Naive B cell (primary cell): ENCODE data around the gene GPR137B. TPM values are rescaled to one million over a fixed set of nuclear protein-coding genes. Genes with fewer than 3 reads are reported as not detected.
"Not testable (repeated sequence)": the region's sequence is repeated elsewhere in the genome, so short reads cannot be mapped to it uniquely, and the experiment has no call there.

Experiments used
- ATAC-seq, 2 donors: fragments of 150-1000 bp; cut with Tn5 transposase; 2 replicates each; pipeline ENCODE4 v1.10.0; 2021; ENCODE audit warnings: low read depth in 2 of 2, mild to moderate bottlenecking in 2 of 2, moderate library complexity in 2 of 2
- DNase-seq: peaks from one replicate; pipeline ENCODE4 v3.0.0; 2022
- H3K27ac Mint-ChIP-seq, 6 donors: one replicate each; pipeline ENCODE4 v1.8.0; 2020 to 2022; ENCODE audit warnings: mild to moderate bottlenecking in 6 of 6, mixed read lengths in 6 of 6, moderate library complexity in 5 of 6, inconsistent platforms in 2 of 6
- H3K27me3 Mint-ChIP-seq, 3 donors: one replicate each; pipeline ENCODE4 v1.8.0; 2021 to 2022; ENCODE audit warnings: mixed read lengths in 3 of 3, mild to moderate bottlenecking in 1 of 3
- H3K36me3 Mint-ChIP-seq, 2 donors: one replicate each; pipeline ENCODE4 v1.8.0; 2020 to 2022; ENCODE audit warnings: mixed read lengths in 2 of 2, inconsistent platforms in 1 of 2, mild to moderate bottlenecking in 1 of 2
- H3K4me1 Mint-ChIP-seq, 3 donors: one replicate each; pipeline ENCODE4 v1.8.0; 2020 to 2022; ENCODE audit warnings: mixed read lengths in 3 of 3, inconsistent platforms in 1 of 3, mild to moderate bottlenecking in 1 of 3, moderate library complexity in 1 of 3
- H3K4me3 Mint-ChIP-seq, 8 donors: one replicate each; pipeline ENCODE4 v1.8.0; 2020 to 2022; ENCODE audit warnings: mild to moderate bottlenecking in 8 of 8, mixed read lengths in 8 of 8, moderate library complexity in 8 of 8, inconsistent platforms in 2 of 8
- H3K9me3 Mint-ChIP-seq, 7 donors: one replicate each; pipeline ENCODE4 v1.8.0; 2020 to 2022; ENCODE audit warnings: mixed read lengths in 7 of 7, mild to moderate bottlenecking in 5 of 7, inconsistent platforms in 2 of 7, moderate library complexity in 1 of 7
- polyA plus RNA-seq, 6 donors: library from polyadenylated mRNA; unstranded; fragments of 300-500 nt; fragmentation: Illumina TruSeq; gene quantifications; one replicate each; pipeline ENCODE4 v1.2.3, GENCODE V29; 2021; ENCODE audit warnings: low read depth in 6 of 6

GPR137B gene
- polyA plus RNA-seq, 6 donors from 2014 or later: 1.1 to 4.0 (median 2.6) TPM

DNA sequence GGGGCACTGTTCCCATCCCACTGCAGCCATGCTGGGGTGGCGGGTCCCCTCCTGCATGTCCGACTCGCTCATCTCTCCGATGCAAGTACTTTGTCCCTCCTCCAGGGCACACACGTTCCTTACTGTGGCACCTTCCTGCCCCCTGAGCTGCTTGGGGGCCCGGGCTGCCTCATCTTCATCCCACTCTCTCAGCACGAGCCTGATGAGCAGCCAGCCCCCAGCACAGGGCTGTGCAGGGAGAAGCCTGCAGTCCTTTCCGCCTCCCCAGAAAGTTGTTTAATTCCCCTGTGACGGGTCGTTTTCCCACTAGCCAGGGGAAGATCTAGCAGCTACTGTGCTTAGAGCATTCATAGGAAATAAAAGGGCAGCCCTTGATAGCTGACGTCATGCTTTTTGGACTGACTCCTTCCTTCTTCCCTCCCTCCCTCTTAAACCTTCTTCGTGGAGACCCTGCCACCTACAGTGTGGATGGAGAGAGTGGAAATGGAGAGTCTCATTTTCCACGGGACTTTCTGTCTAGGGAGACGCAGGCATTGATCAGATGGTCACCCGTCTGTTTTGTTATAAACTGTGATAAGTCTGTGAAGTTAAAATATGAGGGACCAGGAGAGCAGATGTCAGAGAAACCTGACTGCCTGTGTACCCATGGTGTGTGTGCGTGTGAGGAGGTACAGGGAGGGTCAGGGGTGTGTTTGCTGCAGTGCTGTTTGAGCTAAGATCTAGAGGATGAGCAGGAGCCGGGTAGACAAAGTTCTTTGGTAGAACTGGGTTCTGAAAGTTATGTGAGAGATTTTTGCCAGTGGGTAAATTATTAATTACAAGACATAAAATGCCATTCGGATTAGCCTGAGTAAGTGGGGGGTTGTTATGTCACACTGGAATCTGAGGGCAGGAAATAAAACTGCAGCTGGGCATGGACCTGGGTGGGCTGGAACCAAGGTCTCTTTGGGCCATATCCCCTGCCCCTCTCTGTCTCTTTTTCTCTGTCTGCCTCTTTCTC, 34.3 kb downstream of the GPR137B start:
- ATAC-seq (no peak), DNase-seq (no peak)
- Mint-ChIP-seq H3K36me3 (peaks cover 0 to 7% of the 10 kb centered on the region in 2 donors), H3K9me3 (no peaks in the 10 kb centered on the region), H3K27ac (no peak overlapping the region), H3K27me3 (no peaks in the 10 kb centered on the region), H3K4me1 (peaks cover 4 to 12% (median 11%) of the 10 kb centered on the region in 3 donors), H3K4me3 (peak overlapping the region in 1 of 8 donors; percentile 53)

DNA sequence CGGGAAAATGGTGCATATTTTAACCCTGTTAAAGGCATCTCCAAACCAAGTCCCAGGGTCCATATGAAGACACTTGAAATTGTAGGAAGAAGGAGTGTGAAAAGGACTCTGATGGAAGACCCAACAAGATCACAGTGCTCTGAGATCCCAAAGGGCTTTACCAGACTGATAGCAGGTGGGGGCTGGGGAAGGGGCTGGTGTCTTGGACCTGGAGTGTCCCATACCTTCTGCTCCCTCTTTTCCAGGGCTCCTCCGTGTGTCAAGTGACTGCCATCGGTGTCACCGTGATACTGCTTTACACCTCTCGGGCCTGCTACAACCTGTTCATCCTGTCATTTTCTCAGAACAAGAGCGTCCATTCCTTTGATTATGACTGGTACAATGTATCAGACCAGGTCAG, 37.3 kb downstream of the GPR137B start:
- Mint-ChIP-seq H3K27ac (no peak overlapping the region), H3K9me3 (no peaks in the 10 kb centered on the region), H3K27me3 (no peaks in the 10 kb centered on the region), H3K4me3 (no peak overlapping the region), H3K36me3 (peaks cover 0 to 3% of the 10 kb centered on the region in 2 donors), H3K4me1 (peaks cover 4 to 11% (median 10%) of the 10 kb centered on the region in 3 donors)
- ATAC-seq (no peak), DNase-seq (no peak)

DNA sequence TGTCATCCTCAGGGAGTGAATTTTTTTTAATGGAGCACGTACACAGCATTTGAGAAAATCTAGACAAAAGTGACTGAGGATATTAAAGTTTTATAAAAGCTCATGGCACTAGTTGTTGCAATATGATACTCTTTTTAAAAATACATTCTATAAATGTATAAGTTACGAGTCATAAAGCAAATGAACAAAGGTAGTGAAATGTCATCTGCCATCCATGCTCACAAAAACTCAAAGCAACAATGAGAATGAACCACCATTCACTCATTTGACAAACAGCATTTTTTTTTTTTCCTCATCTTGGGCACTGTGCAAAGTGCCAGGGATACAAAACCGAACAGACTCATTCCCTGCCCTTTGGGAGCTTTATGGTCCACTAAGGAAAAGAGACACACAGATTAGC, 38.7 kb downstream of the GPR137B start:
- H3K27ac Mint-ChIP-seq: no peak overlapping the region
- DNase-seq (no peak), ATAC-seq (no peak)
- H3K36me3 Mint-ChIP-seq: no peaks in the 10 kb centered on the region
- H3K4me1 Mint-ChIP-seq: peaks cover 0 to 6% (median 0%) of the 10 kb centered on the region in 3 donors
- H3K4me3 Mint-ChIP-seq: no peak overlapping the region
- H3K9me3 Mint-ChIP-seq: no peaks in the 10 kb centered on the region
- H3K27me3 Mint-ChIP-seq: no peaks in the 10 kb centered on the region

DNA sequence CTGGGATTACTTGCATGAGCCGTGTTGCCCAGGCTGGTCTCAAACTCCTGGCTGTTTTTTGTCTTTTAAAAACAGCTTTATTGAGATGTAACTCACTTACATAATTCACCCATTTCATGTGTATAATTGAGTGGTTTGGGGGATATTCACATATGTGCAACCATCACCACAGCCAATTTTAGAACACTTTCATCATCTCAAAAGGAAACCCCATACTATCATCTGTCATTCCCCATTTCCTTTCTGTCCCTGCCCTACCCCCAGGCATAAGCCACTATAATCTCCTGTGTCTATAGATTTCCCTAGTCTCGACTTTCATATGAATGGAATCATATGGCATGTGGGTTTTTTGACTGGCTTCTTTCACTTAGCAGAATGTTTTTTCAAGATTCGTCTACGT, 43.3 kb downstream of the GPR137B start:
- H3K9me3 Mint-ChIP-seq: peaks cover 6 to 34% (median 22%) of the 10 kb centered on the region in 7 donors
- H3K4me1 Mint-ChIP-seq: peaks cover 0 to 7% (median 0%) of the 10 kb centered on the region in 3 donors
- H3K4me3 Mint-ChIP-seq: no peak overlapping the region
- H3K27me3 Mint-ChIP-seq: no peaks in the 10 kb centered on the region
- H3K27ac Mint-ChIP-seq: no peak overlapping the region
- DNase-seq (no peak), ATAC-seq (no peak)
- peaks cover 16 to 27% of the 10 kb centered on the region in 2 donors for H3K36me3 Mint-ChIP-seq

DNA sequence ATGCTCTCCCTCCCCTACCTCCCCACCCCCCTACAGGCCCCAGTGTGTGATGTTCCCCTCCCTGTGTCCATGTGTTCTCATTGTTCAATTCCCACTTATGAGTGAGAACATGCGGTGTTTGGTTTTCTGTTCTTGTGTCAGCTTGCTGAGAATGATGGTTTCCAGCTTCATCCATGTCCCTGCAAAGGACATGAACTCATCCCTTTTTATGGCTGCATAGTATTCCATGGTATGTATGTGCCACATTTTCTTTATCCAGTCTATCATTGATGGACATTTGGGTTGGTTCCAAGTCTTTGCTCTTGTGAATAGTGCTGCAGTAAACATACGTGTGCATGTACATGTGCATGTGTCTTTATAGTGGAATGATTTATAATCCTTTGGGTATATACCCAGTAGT, 44.1 kb downstream of the GPR137B start:
- H3K4me1 Mint-ChIP-seq: not testable (repeated sequence)

DNA sequence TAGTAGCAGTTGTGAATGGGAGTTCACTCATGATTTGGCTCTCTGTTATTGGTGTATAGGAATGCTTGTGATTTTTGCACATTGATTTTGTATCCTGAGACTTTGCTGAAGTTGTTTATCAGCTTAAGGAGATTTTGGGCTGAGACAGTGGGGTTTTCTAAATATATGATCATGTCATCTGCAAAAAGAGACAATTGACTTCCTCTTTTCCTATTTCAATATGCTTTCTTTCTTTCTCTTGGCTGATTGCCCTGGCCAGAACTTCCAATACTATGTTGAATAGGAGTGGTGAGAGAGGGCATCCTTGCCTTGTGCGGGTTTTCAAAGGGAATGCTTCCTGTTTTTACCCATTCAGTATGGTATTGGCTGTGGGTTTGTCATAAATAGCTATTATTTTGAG, 45.7 kb downstream of the GPR137B start:
- peaks cover 22 to 32% of the 10 kb centered on the region in 2 donors for H3K36me3 Mint-ChIP-seq

More for the DNA sequence above, 44.1 kb downstream of the GPR137B start:
- not testable (repeated sequence) for H3K4me3 Mint-ChIP-seq, DNase-seq, H3K27ac Mint-ChIP-seq, ATAC-seq, H3K27me3 Mint-ChIP-seq
- Mint-ChIP-seq H3K36me3 (peaks cover 22 to 32% of the 10 kb centered on the region in 2 donors), H3K9me3 (peaks cover 9 to 40% (median 23%) of the 10 kb centered on the region in 7 donors)

DNA sequence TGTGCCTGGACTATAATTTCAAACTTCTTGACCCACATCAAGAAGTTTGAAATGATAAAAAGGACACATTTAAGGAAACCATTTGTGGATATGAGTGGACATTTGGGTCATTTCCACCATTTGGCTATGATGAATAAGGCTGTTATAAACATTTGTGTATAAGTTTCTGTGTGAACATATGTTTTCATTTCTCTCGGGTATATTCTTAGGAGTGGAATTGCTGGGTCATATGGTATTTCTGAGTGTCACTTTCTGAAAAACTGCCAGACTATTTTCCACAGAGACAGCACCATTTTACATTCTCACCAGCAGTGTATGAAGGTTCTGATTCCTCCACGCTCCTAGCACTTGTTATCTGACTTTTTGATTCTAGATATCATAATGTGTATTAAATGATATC, 50.8 kb downstream of the GPR137B start:
- Mint-ChIP-seq H3K27me3 (no peaks in the 10 kb centered on the region), H3K36me3 (peaks cover 41 to 47% of the 10 kb centered on the region in 2 donors), H3K27ac (no peak overlapping the region), H3K9me3 (peaks cover 10 to 78% (median 45%) of the 10 kb centered on the region in 7 donors), H3K4me1 (peaks cover 0 to 4% (median 0%) of the 10 kb centered on the region in 3 donors), H3K4me3 (no peak overlapping the region)
- no peak for DNase-seq
- ATAC-seq: no peak

More for the DNA sequence above, 45.7 kb downstream of the GPR137B start:
- not testable (repeated sequence) for ATAC-seq, H3K4me3 Mint-ChIP-seq, DNase-seq, H3K4me1 Mint-ChIP-seq, H3K27me3 Mint-ChIP-seq
- peaks cover 9 to 40% (median 23%) of the 10 kb centered on the region in 7 donors for H3K9me3 Mint-ChIP-seq
- H3K27ac Mint-ChIP-seq: peak overlapping the region in 1 of 6 donors; percentile 67

DNA sequence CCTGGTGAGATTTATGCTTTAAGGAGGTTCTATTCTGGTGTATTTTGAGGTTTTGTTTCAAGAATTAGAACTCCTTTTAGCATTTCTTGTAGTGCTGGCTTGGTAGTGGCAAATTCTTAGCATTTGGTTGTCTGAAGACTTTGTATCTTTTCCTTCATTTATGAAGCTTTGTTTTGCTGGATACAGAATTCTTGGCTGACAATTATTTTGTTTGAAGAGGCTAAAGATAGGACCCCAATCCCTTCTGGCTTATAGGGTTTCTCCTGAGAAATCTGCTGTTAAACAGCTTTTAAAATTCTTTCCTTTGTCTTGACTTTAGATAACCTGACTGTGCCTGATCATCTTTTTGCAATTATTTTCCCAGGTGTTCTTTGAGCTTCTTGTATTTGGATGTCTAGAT, 58.6 kb downstream of the GPR137B start:
- Mint-ChIP-seq H3K27ac (no peak overlapping the region), H3K4me3 (no peak overlapping the region), H3K4me1 (no peaks in the 10 kb centered on the region), H3K9me3 (peaks cover 12 to 86% (median 77%) of the 10 kb centered on the region in 7 donors), H3K36me3 (peaks cover 44 to 60% of the 10 kb centered on the region in 2 donors), H3K27me3 (no peaks in the 10 kb centered on the region)
- no peak for DNase-seq
- ATAC-seq: no peak

DNA sequence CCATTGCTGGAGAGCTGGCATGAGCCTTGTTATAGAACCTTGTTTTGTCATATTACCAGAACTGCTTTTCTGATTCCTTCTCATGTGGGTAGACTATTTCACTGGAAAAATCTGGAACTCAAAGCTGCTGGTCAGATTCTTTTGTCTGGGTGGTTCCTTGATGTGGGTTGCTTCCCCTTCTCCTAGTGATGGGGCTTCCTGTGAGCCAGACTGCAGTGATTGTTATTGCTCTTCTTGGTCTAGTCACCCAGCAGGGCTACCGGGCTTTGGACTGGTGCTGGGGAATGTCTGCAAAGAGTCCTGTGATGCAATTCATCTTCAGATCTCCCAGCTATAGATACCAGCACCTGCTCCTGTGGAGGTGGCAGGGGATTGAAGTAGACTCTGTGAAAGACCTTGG, 59.4 kb downstream of the GPR137B start:
- H3K36me3 Mint-ChIP-seq: peaks cover 49 to 57% of the 10 kb centered on the region in 2 donors
- peaks cover 12 to 80% (median 73%) of the 10 kb centered on the region in 7 donors for H3K9me3 Mint-ChIP-seq
- H3K4me3 Mint-ChIP-seq: no peak overlapping the region
- ATAC-seq (no peak), DNase-seq (no peak)
- H3K27ac Mint-ChIP-seq: no peak overlapping the region
- no peaks in the 10 kb centered on the region for H3K4me1 Mint-ChIP-seq
- no peaks in the 10 kb centered on the region for H3K27me3 Mint-ChIP-seq

DNA sequence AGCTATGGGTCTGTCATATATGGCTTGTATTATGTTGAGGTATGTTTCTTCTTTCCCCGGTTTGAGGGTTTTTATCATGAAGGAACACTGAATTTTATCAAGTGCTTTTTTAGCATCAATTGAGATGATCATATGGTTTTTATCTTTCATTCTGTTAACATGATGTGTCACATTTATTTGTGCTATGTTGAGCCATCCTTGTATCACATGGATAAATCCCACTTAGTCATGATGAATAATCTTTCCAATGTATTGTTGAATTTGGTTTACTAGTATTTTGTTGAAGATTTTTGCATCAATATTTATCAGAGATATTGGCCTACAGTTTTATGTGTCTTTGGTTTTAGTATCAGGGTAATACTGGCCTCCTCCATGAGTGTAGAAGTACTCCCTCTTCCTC, 61.7 kb downstream of the GPR137B start:
- H3K27me3 Mint-ChIP-seq: no peaks in the 10 kb centered on the region
- no peak overlapping the region for H3K4me3 Mint-ChIP-seq
- DNase-seq (no peak), ATAC-seq (no peak)
- H3K4me1 Mint-ChIP-seq: no peaks in the 10 kb centered on the region
- no peak overlapping the region for H3K27ac Mint-ChIP-seq
- H3K9me3 Mint-ChIP-seq: peaks cover 12 to 59% (median 51%) of the 10 kb centered on the region in 7 donors
- peaks cover 38 to 49% of the 10 kb centered on the region in 2 donors for H3K36me3 Mint-ChIP-seq

DNA sequence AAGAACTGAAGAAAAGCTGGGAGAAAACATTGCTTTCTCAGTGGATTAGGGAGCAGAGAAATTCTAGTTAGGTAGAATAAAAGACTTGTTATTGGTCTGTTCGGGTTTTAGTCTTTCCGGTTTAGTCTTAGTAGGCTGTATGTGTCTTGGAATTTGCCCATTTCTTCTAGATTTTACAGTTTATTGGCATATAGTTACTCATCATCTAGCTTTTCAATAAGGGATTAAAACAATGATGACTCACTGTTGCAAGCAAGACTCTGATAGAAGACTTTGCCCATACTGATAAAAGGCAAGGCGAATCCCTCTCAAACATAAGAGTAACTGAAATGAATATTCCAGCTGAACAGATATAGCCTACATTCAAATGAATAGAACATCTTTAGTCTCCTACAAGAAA, 62.3 kb downstream of the GPR137B start:
- no peaks in the 10 kb centered on the region for H3K27me3 Mint-ChIP-seq
- H3K4me1 Mint-ChIP-seq: no peaks in the 10 kb centered on the region
- ATAC-seq (no peak), DNase-seq (no peak)
- H3K9me3 Mint-ChIP-seq: peaks cover 7 to 53% (median 45%) of the 10 kb centered on the region in 7 donors
- peaks cover 35 to 42% of the 10 kb centered on the region in 2 donors for H3K36me3 Mint-ChIP-seq
- H3K27ac Mint-ChIP-seq: no peak overlapping the region
- no peak overlapping the region for H3K4me3 Mint-ChIP-seq

DNA sequence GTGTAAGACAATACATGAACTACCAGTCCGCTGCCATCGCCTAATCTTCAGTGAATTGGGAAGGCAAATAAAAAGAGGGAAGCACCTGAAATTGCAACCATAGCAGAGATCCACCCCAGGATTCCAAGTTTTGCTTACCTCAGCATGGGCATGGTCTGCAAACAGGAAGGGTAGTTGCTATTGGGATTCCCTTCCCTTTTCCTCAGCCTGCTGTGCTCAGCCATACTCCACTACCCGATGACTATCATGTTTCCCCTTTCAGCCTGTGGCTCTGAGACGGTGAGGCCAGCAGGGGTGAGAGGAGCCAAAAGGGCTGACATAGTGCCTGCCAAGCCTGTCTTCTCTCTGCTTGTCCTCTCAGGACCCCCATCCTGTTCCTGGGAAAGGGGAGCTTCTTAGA, 64.2 kb downstream of the GPR137B start:
- Mint-ChIP-seq H3K9me3 (peaks cover 5 to 34% (median 26%) of the 10 kb centered on the region in 7 donors), H3K27me3 (no peaks in the 10 kb centered on the region), H3K4me3 (no peak overlapping the region), H3K4me1 (no peaks in the 10 kb centered on the region), H3K27ac (no peak overlapping the region), H3K36me3 (peaks cover 24 to 28% of the 10 kb centered on the region in 2 donors)
- no peak for DNase-seq
- ATAC-seq: no peak

DNA sequence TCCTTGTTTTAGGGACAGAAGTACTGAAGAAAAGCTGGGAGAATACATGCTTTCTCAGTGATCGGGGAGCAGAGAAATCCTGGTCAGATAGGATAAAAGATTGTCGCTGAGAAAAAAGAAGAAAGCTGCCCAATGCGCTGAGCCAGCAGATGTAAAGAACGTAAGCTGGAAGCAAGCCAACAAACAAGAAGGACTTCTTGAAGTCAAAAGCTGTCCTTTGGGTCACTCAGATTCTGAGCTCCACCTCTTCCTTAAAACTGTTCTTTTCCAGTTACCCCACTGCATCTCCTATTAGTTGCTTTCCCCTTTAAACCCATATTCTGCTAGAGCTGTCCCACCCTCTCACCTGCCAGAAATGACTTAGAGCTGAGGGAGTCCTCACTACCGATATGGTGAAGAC, 64.8 kb downstream of the GPR137B start:
- no peaks in the 10 kb centered on the region for H3K27me3 Mint-ChIP-seq
- peaks cover 5 to 28% (median 23%) of the 10 kb centered on the region in 7 donors for H3K9me3 Mint-ChIP-seq
- DNase-seq (no peak), ATAC-seq (no peak)
- peaks cover 23 to 28% of the 10 kb centered on the region in 2 donors for H3K36me3 Mint-ChIP-seq
- H3K27ac Mint-ChIP-seq: peak overlapping the region in 1 of 6 donors; percentile 22
- H3K4me3 Mint-ChIP-seq: no peak overlapping the region
- no peaks in the 10 kb centered on the region for H3K4me1 Mint-ChIP-seq

DNA sequence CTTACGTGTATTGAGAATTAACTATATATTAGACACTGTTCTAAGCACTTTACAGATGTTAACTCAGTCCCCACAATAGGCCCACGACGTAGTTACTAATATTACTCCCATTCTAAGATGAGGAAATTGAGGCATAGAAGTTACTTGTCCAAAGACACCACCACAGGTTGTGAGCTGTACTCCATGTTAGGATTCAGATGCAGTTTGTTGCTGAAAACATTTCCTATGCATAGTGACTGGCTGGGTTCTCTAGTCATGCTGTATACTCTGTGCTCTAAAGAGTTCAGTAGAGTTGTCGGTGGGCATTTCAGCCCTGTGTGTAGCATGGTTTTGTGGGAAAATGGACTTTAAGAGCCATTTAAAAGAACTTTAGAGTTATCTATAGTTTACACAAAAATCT, 65.2 kb downstream of the GPR137B start:
- no peak for DNase-seq
- H3K27me3 Mint-ChIP-seq: no peaks in the 10 kb centered on the region
- H3K36me3 Mint-ChIP-seq: peaks cover 20 to 25% of the 10 kb centered on the region in 2 donors
- no peaks in the 10 kb centered on the region for H3K4me1 Mint-ChIP-seq
- H3K9me3 Mint-ChIP-seq: peaks cover 3 to 24% (median 18%) of the 10 kb centered on the region in 7 donors
- no peak overlapping the region for H3K4me3 Mint-ChIP-seq
- H3K27ac Mint-ChIP-seq: no peak overlapping the region
- ATAC-seq: no peak
